HTR-8/SVneo (cell line): ENCODE data around the gene MYO5B.
A peak's percentile ranks its signal among the peaks of the same experiment; 100 is the strongest.
"Not testable (repeated sequence)": the region's sequence is repeated elsewhere in the genome, so short reads cannot be mapped to it uniquely, and the experiment has no call there.

ENCODE experiments used
- DNase-seq: peaks from one replicate; pipeline ENCODE4 v3.0.0; 2011; ENCODE audit warnings: low spot score, mixed read lengths; ENCODE audit not compliant: insufficient read length
- FAIRE-seq: peaks from 2 replicates; lab custom pipeline; 2011; peaks lifted over from hg19 to GRCh38; lab: Jason Lieb, UNC

Gene MYO5B

DNA sequence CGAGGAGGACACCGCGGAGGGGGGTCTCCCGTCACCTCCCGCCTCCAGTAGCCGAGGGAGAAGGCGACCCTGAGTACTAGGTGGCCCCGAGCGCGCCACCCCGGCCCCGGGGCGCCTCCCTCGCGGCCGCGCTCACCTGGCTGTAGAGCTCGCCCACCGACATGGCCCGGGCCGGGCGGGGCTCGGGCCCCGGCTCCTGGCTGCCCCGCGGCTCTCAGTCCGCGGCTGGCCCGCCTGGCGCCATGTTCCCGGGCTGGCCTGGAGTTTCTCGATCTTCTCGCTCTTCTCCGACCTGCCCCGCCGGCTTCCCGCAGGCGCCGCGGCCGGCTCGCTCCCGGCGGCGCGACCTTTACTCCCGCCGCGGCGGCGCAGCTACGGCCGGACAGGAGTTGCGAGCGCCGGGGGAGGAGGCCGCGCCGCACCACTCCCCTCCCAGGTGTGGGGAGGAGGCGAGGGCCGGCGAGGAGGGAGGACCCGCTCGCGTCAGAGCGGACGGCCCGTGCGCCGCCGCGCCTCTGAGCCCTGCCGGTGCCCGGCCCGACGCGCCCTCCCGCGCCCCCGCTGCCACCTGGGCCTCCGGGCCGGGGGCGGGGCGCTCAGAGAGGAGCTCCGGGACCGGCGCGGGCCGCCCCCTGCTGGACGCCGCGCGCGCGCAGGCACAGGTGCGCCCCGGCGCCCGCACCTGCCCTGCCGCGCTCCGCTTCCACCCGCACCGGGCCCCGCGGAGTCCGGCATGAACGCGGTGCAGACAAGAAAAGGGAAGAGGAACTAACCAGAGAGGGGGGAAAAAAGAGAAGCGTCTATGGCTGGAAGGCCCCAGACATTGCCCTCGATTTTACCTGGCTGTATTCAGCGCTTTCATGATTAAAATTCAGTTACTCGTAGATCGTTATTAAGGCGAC lies at the start of gene MYO5B:
MYO5B (minus strand) TSS at position 517 of the 902 bp plus-strand sequence; CDS start at position 163, 354 bp downstream.
- FAIRE-seq (no peak), DNase-seq (no peak)

DNA sequence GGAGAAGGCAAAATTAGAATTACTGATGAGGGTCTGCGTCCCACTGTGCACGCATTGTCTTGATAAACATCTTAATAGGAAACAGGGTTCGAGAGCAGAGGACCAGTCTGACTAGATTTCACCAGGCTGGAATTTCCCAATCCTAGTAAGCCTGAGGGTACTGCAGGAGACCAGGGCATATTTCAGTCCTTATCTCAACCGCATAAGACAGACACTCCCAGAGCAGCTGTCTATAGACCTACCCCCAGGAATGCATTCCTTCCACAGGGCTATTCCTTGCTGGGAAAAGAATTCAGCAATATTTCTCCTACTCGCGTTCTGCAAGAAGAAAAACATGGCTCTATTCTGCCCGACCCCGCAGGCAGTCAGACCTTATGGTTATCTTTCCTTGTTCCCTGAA lies 46.8 kb upstream of the MYO5B start:
- FAIRE-seq, result not testable (repeated sequence)

GRCh38 chr18:50240080-50240563 lies 45.2 kb upstream of the MYO5B start:
- DNase-seq (no peak), FAIRE-seq (no peak)

More for the DNA sequence above, 46.8 kb upstream of the MYO5B start:
- DNase-seq, result not testable (repeated sequence)

DNA sequence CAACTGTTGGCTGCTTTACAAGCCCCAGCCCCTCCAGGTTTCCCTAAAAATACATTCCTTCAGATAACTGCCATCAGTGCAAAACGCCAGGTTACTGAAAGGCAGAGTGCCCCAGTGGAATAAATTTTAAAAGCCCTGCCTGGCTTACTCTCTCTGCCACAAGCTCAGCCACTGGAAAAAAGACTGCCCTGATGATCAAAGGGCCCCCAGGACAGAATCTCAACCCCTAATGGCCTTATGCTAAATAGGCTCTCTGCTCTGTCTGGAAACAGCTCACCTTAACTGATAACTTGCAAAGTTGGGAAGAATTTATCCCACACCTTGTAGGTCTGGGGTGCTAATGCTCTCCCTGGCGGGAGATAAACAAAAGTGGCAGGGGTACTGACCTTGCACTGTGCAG lies 37.5 kb upstream of the MYO5B start:
- DNase-seq (no peak), FAIRE-seq (no peak)

DNA sequence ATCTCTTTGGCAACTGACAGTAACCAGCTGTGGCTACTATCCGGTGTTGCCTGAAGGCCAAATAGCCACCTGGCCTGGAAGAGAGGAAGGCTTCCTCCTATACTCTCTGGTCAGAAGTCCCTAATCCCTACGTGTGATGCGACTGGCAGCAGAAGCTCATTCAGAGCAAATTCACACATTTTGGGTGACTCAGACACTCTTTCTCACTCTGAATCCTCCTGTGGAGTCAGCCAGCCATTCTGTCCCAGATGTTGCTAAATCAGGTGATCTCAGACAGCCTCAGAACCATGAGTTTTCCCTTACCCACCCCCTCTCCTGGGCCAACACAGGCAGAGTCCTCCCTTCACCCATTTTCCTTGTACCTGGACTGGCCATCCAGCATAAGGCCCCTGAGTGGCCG lies 36.7 kb upstream of the MYO5B start:
- no peak for DNase-seq
- no peak for FAIRE-seq

- FAIRE-seq, DNase-seq: not testable (repeated sequence)
These were observed 25.3 kb upstream of the MYO5B start for GRCh38 chr18:50220249-50220648.

GRCh38 chr18:50218432-50219197 lies 23.7 kb upstream of the MYO5B start:
- FAIRE-seq (no peak), DNase-seq (no peak)

GRCh38 chr18:50209311-50209710 lies 14.4 kb upstream of the MYO5B start:
- DNase-seq (no peak), FAIRE-seq (no peak)

DNA sequence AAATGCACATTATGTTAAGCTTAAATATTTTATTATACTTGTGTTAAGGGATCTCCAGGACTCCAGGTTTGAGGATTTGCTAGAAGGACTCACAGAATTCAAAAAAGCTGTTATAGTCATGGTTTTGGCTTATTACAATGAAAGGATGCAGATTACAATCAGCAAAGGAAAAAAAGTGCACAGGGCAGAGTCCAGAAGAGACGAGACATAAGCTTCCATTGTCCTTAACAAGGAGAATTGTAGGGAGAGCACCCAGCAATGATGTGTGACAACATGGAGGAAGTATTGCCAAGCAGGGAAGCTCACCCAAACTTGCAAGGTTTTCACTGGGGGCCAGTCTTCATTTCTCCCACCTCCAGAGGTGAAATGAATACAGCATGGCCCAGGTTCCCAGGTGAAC lies 12.8 kb upstream of the MYO5B start:
- no peak for DNase-seq
- no peak for FAIRE-seq

DNA sequence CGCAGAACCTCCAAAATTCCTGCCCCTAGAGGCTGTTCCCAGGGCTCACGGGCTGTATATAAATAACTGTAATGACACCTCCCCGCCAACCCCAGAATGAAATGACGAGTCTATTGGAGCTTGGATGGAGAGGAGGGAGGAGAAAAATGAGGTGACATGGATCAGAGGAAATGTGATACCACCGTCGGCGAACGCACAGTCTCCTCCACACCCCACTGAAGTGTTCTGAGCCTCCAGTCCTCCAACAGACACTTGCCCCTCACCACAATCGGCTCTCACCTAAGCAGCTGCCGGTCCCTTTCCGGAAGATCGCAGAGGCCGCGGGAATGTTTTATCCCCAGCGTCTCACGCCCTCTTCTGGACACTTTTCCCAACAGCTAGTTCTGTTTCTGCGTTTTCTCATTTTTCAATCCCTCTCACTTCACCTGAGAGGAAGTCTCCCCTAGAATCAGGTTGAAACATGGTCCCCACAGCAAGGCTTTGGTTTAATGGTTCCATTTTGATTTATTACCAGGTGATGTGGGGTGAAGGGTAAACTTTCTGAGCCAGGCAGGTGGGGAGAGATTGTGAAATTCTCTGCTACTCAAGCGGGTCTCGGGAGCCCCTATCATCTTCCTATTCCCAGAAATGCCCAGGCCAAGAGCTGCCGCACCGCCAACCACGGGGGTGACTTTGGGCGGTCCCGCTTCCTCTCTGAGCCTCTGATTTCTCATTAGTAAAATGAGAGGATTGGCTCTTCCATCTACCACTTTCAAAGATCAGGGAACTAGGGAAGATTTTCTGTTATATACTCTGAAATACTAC lies 9.1 kb upstream of the MYO5B start:
- no peak for FAIRE-seq
- peak; percentile 17 for DNase-seq

DNA sequence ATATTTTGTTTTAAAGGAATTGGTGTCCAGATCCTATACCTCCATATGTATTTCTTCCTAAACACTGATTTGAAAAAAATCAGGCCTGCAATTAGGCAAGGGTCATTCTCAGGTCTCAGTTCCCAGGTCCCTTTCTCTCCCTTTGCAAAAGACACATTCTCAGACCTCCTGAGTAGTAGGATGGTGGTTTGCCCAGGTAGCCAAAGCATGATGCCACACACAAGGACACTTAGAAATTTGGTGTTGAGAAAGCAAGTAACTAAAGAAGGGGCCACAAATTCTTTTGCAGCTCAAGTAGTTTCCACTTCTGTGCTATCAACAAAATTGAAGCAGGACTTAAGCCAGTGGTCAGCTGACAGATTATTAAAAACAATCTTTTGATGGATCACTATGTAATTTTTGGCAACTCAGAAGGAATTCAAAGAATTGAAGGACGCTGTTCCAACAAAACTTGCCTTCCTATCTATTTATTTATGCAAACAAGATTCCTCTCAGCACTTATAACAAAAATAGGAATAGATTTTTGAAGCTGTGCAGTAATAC lies 6.6 kb upstream of the MYO5B start:
- no peak for DNase-seq
- FAIRE-seq, result no peak

GRCh38 chr18:50199921-50200320 lies 5.0 kb upstream of the MYO5B start:
- DNase-seq, result no peak
- no peak for FAIRE-seq

GRCh38 chr18:50199346-50199855 lies 4.5 kb upstream of the MYO5B start:
- FAIRE-seq (no peak), DNase-seq (no peak)

DNA sequence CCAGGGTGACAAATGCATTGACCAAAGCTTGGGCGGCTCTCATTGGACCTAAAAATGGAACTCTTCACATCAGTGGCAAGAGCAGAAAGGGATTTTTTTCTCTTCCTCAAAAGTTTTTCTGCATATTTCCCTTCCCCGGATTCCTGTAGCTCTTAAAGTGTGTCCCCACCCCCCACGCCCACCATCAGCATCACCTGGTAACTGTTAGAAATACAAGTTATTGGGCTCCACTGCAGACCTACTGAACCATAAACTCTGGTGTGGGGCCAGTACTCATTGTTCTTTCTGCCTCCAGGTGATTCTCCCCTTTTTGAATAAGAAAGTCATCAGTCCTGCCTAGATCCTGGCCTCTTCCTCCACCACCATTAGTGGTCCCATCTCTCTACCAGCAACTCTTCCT lies 1.3 kb upstream of the MYO5B start:
- FAIRE-seq, result no peak
- DNase-seq, result no peak

DNA sequence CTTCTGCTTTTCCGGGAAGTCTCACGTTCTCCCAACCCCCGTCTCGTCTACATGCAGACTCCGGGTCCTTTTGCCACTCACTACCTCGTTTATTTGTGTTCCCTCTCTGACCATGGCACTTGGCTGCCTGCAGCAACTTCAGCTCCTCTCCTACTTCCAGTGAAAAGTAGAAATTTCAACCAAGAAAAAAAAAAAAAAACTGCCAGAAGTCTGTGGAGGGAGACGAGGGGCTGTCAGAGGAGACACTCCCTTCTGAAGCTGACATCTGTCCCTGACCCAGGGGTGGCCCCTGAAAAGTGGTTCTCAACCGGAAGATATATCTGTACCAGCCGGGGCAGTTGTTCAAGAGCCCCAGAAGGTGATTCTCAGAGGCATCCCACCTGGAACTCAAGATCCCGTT lies 742 bp upstream of the MYO5B start:
- no peak for FAIRE-seq
- DNase-seq, result no peak

DNA sequence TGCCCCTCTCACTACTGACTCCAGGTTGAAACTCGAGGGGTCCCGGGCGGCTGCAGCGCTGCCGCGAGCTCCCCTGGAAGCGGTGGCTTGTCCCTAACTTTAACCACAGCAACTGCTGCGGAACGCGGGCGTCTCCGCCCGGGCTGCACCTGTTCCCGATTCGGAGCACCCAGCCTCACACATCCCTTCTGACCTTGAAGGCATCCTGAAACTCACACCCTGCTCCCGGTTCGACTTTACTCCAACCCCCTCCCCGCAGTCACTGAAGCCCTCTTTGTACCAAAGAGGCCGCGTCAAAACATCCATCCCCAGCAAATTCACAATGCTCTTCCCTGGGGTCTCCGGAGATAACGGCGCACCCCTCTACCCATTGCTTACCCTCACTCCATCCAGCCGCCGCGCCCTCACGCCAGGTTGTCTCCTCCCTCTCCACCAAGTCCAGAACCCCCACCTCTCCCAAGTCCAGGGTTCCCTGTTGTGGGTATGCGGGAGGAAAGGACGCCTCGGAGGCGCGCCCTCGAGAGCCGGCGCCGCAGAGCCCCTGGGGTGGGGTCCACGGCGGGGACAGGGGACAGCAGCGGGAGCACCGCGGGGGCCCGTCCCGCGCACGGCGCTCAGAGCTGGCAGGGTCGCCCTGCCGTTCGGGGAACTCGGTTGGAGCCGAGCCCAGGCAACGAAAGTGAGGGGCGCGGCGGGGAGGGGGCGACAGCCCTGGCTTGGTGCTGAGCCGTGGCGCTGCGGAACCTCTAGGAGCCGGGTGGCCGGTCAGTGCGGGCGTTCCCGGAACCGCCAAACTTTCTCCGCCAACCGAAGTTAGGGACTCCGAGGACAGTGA lies 934 bp downstream of the MYO5B start:
- FAIRE-seq, result no peak
- DNase-seq, result no peak

DNA sequence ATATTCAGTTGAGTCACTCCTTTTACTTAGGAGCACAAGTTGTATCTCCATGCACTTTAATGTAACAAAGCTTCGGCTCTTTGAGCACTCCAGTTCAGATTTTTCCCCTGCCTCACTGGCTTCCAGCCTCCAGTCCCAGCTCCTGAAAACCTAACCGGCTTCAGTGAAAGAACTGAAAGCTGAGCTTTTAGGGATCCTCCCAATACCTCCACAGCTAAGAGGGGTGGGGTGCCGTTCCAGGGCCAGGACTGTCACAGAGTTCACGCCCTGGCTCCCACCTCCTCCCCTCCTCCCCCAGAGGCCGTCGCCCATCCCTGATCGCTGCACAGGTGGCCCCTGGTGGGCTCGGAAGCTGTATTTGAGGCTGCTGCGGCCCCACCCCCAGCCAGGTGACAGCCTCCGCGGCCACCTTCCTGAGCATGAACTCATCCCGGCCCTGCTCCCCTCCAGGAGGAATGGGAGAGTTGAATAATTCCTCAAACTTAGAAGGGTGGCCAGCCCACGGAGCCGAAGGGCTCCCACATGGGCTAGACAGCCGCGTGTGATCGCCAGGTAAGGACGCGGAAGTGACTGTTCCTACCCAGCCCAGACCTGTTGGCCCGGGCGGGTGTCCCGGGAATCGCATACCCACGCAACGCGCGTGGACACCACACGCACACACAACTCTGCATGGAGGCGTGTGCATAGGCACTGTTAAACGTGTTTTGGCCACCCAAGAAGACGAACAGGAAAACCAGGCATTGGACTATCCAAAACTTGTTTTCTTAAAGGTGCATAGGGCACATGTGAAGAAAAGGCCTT lies 1.8 kb downstream of the MYO5B start:
- FAIRE-seq, result no peak

GRCh38 chr18:50190926-50191325 lies 4.0 kb downstream of the MYO5B start:
- FAIRE-seq, result no peak
- no peak for DNase-seq

More for the DNA sequence above, 1.8 kb downstream of the MYO5B start:
- DNase-seq, result no peak
